ENCODE data around the gene FAM186B. TPM values are rescaled to one million over a fixed set of nuclear protein-coding genes. Genes with fewer than 3 reads are reported as not detected.

The FAM186B gene
- total and polyA plus RNA-seq, 2 experiments from 2014 or later: 0.17 to 0.69 TPM

- H3K9me3 ChIP-seq (ENCODE audit: low read depth): no peaks in the 10 kb centered on the region
- H3K79me2 ChIP-seq: peaks cover 3% of the 10 kb centered on the region
- TF ChIP-seq CTCF (IDR thresholded peaks at IDR 0.05; ENCODE audit: poor library complexity) (no peak), EZH2 (IDR thresholded peaks at IDR 0.05; ENCODE audit: borderline replicate concordance) (no peak), EZH2phosphoT487 (IDR thresholded peaks at IDR 0.05; ENCODE audit: low read depth, severe bottlenecking, unreplicated experiment) (no peak)
- no peaks in the 10 kb centered on the region for H3K9me2 ChIP-seq (replicated peaks; ENCODE audit: insufficient read depth)
- H3K36me3 ChIP-seq (replicated peaks; ENCODE audit: insufficient read depth, low read depth): no peaks in the 10 kb centered on the region
- no peak overlapping the region for H3K27ac ChIP-seq
- H4K20me1 ChIP-seq (ENCODE audit: insufficient read depth, poor library complexity, severe bottlenecking): no peaks in the 10 kb centered on the region
- peaks cover 2% of the 10 kb centered on the region for H3K4me1 ChIP-seq (ENCODE audit: insufficient read depth)
- DNase-seq (ENCODE audit: low spot score): no peak
- H2AFZ ChIP-seq: no peak overlapping the region
- WGBS (ENCODE audit: low lambda C conversion rate, missing lambda C conversion rate): 84% methylated on average over 13 of the region's 13 CpGs
- no peaks in the 10 kb centered on the region for H3K27me3 ChIP-seq
- no peak overlapping the region for H3K4me2 ChIP-seq
- H3K4me3 ChIP-seq: no peak overlapping the region
Observed at GRCh38 chr12:49578471-49579112, 26.8 kb downstream of the FAM186B start.

- H3K36me3 ChIP-seq (replicated peaks; ENCODE audit: insufficient read depth, low read depth): no peaks in the 10 kb centered on the region
- H3K4me1 ChIP-seq (ENCODE audit: insufficient read depth): peaks cover 2% of the 10 kb centered on the region
- peaks cover 3% of the 10 kb centered on the region for H3K79me2 ChIP-seq
- H3K27me3 ChIP-seq: no peaks in the 10 kb centered on the region
- no peak for DNase-seq (ENCODE audit: low spot score)
- H3K9me3 ChIP-seq (ENCODE audit: low read depth): no peaks in the 10 kb centered on the region
- no peak for TF ChIP-seq CTCF (IDR thresholded peaks at IDR 0.05; ENCODE audit: poor library complexity)
- TF ChIP-seq EZH2 (IDR thresholded peaks at IDR 0.05; ENCODE audit: borderline replicate concordance): no peak
- no peak for TF ChIP-seq EZH2phosphoT487 (IDR thresholded peaks at IDR 0.05; ENCODE audit: low read depth, severe bottlenecking, unreplicated experiment)
- H3K9me2 ChIP-seq (replicated peaks; ENCODE audit: insufficient read depth): no peaks in the 10 kb centered on the region
- no peak overlapping the region for H3K4me3 ChIP-seq
- H2AFZ ChIP-seq: no peak overlapping the region
- H4K20me1 ChIP-seq (ENCODE audit: insufficient read depth, poor library complexity, severe bottlenecking): no peaks in the 10 kb centered on the region
- 91% methylated on average over 9 of the region's 9 CpGs for WGBS (ENCODE audit: low lambda C conversion rate, missing lambda C conversion rate)
- no peak overlapping the region for H3K27ac ChIP-seq
- no peak overlapping the region for H3K4me2 ChIP-seq
Observed at GRCh38 chr12:49577589-49578315, 27.7 kb downstream of the FAM186B start.

GRCh38 chr12:49568442-49569162 is 36.8 kb downstream of the FAM186B start:
- H3K27ac ChIP-seq: peak overlapping the region; percentile 97
- H3K4me3 ChIP-seq: peak overlapping the region; percentile 66
- no peaks in the 10 kb centered on the region for H3K9me3 ChIP-seq (ENCODE audit: low read depth)
- peak overlapping the region; percentile 95 for H2AFZ ChIP-seq
- peak overlapping the region; percentile 94 for H3K4me2 ChIP-seq
- no peaks in the 10 kb centered on the region for H3K9me2 ChIP-seq (replicated peaks; ENCODE audit: insufficient read depth)
- WGBS (ENCODE audit: low lambda C conversion rate, missing lambda C conversion rate): 3% methylated on average over 19 of the region's 19 CpGs
- DNase-seq (ENCODE audit: low spot score): no peak
- no peaks in the 10 kb centered on the region for H3K36me3 ChIP-seq (replicated peaks; ENCODE audit: insufficient read depth, low read depth)
- H3K4me1 ChIP-seq (ENCODE audit: insufficient read depth): peaks cover 5% of the 10 kb centered on the region
- TF ChIP-seq EZH2phosphoT487 (IDR thresholded peaks at IDR 0.05; ENCODE audit: low read depth, severe bottlenecking, unreplicated experiment) (no peak), CTCF (IDR thresholded peaks at IDR 0.05; ENCODE audit: poor library complexity) (no peak), EZH2 (IDR thresholded peaks at IDR 0.05; ENCODE audit: borderline replicate concordance) (no peak)
- H3K27me3 ChIP-seq: no peaks in the 10 kb centered on the region
- H3K79me2 ChIP-seq: peaks cover 51% of the 10 kb centered on the region
- H4K20me1 ChIP-seq (ENCODE audit: insufficient read depth, poor library complexity, severe bottlenecking): no peaks in the 10 kb centered on the region

Measured in hepatocyte (in vitro differentiated cells).